Activated CD8-positive, alpha-beta memory T cell treated with anti-CD3 and anti-CD28 coated beads, Interleukin-2, amount 50 U/mL, for 1 hour (primary cell): ENCODE results near the gene RPP38.

Experiments used
- DNase-seq: peaks from one replicate; pipeline ENCODE4 v3.0.0-alpha.2; 2020; ENCODE audit errors: extremely low read depth

Gene RPP38

GRCh38 chr10:15112657-15113056 lies 15.5 kb downstream of the RPP38 start:
- DNase-seq, result no peak

- no peak for DNase-seq
Measured at GRCh38 chr10:15113766-15114165, 16.6 kb downstream of the RPP38 start.

- no peak for DNase-seq
Measured at GRCh38 chr10:15116225-15116624, 19.1 kb downstream of the RPP38 start.

- DNase-seq, result no peak
Measured at GRCh38 chr10:15118615-15119014, 21.5 kb downstream of the RPP38 start.

GRCh38 chr10:15120523-15120922 lies 23.4 kb downstream of the RPP38 start:
- DNase-seq, result no peak

- no peak for DNase-seq
Measured at GRCh38 chr10:15121707-15122106, 24.6 kb downstream of the RPP38 start.

GRCh38 chr10:15122477-15123030 lies 25.4 kb downstream of the RPP38 start:
- no peak for DNase-seq

GRCh38 chr10:15123749-15124184 lies 26.6 kb downstream of the RPP38 start:
- no peak for DNase-seq

- no peak for DNase-seq
Measured at GRCh38 chr10:15124190-15124589, 27.0 kb downstream of the RPP38 start.

- no peak for DNase-seq
Measured at GRCh38 chr10:15124908-15125307, 27.8 kb downstream of the RPP38 start.

GRCh38 chr10:15131330-15131729 lies 34.2 kb downstream of the RPP38 start:
- no peak for DNase-seq

- no peak for DNase-seq
Measured at GRCh38 chr10:15136129-15137035, 39.2 kb downstream of the RPP38 start.

- DNase-seq, result no peak
Measured at GRCh38 chr10:15137036-15137359, 39.8 kb downstream of the RPP38 start.

GRCh38 chr10:15137636-15138035 lies 40.5 kb downstream of the RPP38 start:
- DNase-seq, result no peak

GRCh38 chr10:15140698-15141097 lies 43.5 kb downstream of the RPP38 start:
- no peak for DNase-seq

- DNase-seq, result no peak
Measured at GRCh38 chr10:15141136-15142054, 44.2 kb downstream of the RPP38 start.

- no peak for DNase-seq
Measured at GRCh38 chr10:15144788-15145187, 47.6 kb downstream of the RPP38 start.

- DNase-seq, result no peak
Measured at GRCh38 chr10:15146366-15146765, 49.2 kb downstream of the RPP38 start.

GRCh38 chr10:15147594-15148392 lies 50.6 kb downstream of the RPP38 start:
- DNase-seq, result no peak

GRCh38 chr10:15149042-15149771 lies 52.1 kb downstream of the RPP38 start:
- DNase-seq, result no peak

GRCh38 chr10:15150563-15150962 lies 53.4 kb downstream of the RPP38 start:
- no peak for DNase-seq
